Muscle layer of colon (tissue), 2 donors: ENCODE results near the gene DMAC2L.
A peak's percentile ranks its signal among the peaks of the same experiment; 100 is the strongest.
"Not testable (repeated sequence)": the region's sequence is repeated elsewhere in the genome, so short reads cannot be mapped to it uniquely, and the experiment has no call there.

Source experiments
- H3K27ac ChIP-seq: one replicate; pipeline ENCODE4 v1.7.0; 2013; ENCODE audit warnings: low read depth, mild to moderate bottlenecking, low read length, moderate library complexity
- H3K27me3 ChIP-seq, 2 donors: one replicate each; pipeline ENCODE4 v1.7.0; 2013; ENCODE audit warnings: low read length in 2 of 2, mild to moderate bottlenecking in 2 of 2; ENCODE audit not compliant: insufficient read depth in 2 of 2, control insufficient read depth in 1 of 2
- H3K36me3 ChIP-seq: one replicate; pipeline ENCODE4 v1.7.0; 2013; ENCODE audit warnings: mild to moderate bottlenecking, low read length; ENCODE audit not compliant: insufficient read depth
- H3K4me1 ChIP-seq: one replicate; pipeline ENCODE4 v1.7.0; 2013; ENCODE audit warnings: mild to moderate bottlenecking, low read length; ENCODE audit not compliant: insufficient read depth
- H3K4me3 ChIP-seq, 2 donors: one replicate each; pipeline ENCODE4 v1.7.0; 2013; ENCODE audit warnings: low read length in 2 of 2, low read depth in 1 of 2, mild to moderate bottlenecking in 1 of 2, moderate library complexity in 1 of 2
- H3K9ac ChIP-seq: one replicate; pipeline ENCODE4 v1.7.0; 2013; ENCODE audit warnings: low read length
- H3K9me3 ChIP-seq: one replicate; pipeline ENCODE4 v1.7.0; 2013; ENCODE audit warnings: mild to moderate bottlenecking, low read length
- donor health status: abdominal sarcoma.
- donor health status: Adenocarcinoma of cecum.

The DMAC2L gene

DNA sequence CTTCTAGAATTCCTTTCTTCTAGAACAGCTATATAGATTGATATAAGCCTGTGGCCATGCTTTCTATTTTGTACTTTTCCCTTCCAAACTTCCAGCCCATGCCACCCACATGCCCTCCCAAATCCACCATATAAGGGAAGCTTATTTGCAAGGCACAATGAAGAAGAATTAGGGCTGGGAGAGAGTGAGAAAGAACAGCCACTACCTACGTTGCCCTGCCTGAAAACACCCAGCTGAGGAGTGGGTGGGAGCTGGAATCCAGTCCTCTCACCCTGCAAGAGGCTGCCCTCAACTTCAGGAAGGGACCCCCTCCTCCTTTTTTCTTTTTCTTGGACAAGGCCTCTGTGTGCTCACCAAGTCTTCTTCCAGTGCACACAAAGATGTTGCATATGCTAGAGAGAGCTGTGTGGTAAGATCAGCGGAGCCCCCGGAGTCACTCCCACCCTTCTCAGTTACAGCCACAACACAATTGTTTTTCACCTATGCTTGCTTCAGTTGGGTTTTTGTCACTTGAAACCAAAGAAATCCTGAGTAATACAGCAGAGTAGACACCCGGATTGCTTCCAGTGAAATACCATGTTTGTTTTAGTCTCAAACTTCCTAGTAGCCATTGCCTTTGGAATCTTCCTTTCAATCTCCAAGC, 45.8 kb downstream of the DMAC2L start:
- Histone ChIP-seq H3K9ac (no peak overlapping the region), H3K4me3 (no peak overlapping the region), H3K4me1 (peaks cover 3% of the 10 kb centered on the region), H3K36me3 (no peaks in the 10 kb centered on the region), H3K9me3 (no peaks in the 10 kb centered on the region), H3K27ac (no peak overlapping the region), H3K27me3 (no peaks in the 10 kb centered on the region)

- no peaks in the 10 kb centered on the region for H3K36me3 ChIP-seq
- no peaks in the 10 kb centered on the region for H3K4me1 ChIP-seq
- H3K9ac ChIP-seq, result no peak overlapping the region
- H3K4me3 ChIP-seq, result no peak overlapping the region
- H3K9me3 ChIP-seq, result no peaks in the 10 kb centered on the region
- H3K27ac ChIP-seq, result no peak overlapping the region
- no peaks in the 10 kb centered on the region for H3K27me3 ChIP-seq
Measured at GRCh38 chr14:50359631-50360030, 47.5 kb downstream of the DMAC2L start.

DNA sequence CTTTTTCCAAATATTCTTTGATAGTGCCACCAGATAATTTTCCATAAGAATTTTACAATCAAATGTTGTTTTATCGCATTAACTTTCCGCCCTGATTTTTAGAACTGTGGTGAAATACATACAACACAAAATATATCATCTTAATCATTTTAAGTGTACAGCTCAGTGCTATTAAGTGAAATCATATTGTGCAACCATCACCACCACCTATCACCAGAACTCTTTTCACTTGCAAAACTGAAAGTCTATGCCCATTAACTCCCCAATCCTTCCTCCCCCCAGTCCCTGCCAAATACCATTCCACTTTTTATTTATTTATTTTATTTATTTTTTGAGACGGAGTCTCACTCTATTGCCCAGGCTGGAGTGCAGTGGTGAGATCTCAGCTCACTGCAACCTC, 48.0 kb downstream of the DMAC2L start:
- Histone ChIP-seq H3K9ac (no peak overlapping the region), H3K4me1 (no peaks in the 10 kb centered on the region), H3K27me3 (no peaks in the 10 kb centered on the region)

DNA sequence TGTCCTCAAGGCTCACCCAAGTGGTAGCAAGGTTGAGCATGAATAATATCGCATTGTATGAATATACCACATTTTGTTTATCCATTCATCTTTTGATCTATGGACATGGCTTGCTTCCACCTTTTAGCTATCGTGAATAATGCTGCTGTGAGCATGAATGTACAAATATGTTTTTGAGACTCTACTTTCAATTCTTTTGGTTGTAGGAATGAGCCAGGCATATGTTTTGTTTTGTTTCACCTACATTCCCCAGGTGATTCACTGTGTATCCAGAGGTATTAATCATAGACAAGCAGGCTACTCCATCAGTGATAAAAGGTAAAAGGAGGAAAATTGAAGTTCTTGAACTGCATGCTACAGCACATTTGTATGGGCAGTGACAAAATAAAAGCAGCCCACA, 48.7 kb downstream of the DMAC2L start:
- H3K4me1 ChIP-seq, result no peaks in the 10 kb centered on the region
- no peak overlapping the region for H3K27ac ChIP-seq
- no peaks in the 10 kb centered on the region for H3K9me3 ChIP-seq
- no peaks in the 10 kb centered on the region for H3K36me3 ChIP-seq
- no peak overlapping the region for H3K9ac ChIP-seq
- H3K4me3 ChIP-seq, result no peak overlapping the region
- no peaks in the 10 kb centered on the region for H3K27me3 ChIP-seq

More for the DNA sequence above, 48.0 kb downstream of the DMAC2L start:
- Histone ChIP-seq H3K36me3 (no peaks in the 10 kb centered on the region), H3K27ac (no peak overlapping the region), H3K9me3 (no peaks in the 10 kb centered on the region), H3K4me3 (no peak overlapping the region)

- H3K27ac ChIP-seq, H3K36me3 ChIP-seq: not testable (repeated sequence)
Measured at GRCh38 chr14:50361473-50362403, 49.6 kb downstream of the DMAC2L start.

GRCh38 chr14:50362764-50363713, 50.9 kb downstream of the DMAC2L start:
- H3K9ac ChIP-seq, result no peak overlapping the region

More at GRCh38 chr14:50361473-50362403, 49.6 kb downstream of the DMAC2L start:
- not testable (repeated sequence) for H3K27me3 ChIP-seq, H3K9ac ChIP-seq, H3K4me3 ChIP-seq, H3K9me3 ChIP-seq, H3K4me1 ChIP-seq

DNA sequence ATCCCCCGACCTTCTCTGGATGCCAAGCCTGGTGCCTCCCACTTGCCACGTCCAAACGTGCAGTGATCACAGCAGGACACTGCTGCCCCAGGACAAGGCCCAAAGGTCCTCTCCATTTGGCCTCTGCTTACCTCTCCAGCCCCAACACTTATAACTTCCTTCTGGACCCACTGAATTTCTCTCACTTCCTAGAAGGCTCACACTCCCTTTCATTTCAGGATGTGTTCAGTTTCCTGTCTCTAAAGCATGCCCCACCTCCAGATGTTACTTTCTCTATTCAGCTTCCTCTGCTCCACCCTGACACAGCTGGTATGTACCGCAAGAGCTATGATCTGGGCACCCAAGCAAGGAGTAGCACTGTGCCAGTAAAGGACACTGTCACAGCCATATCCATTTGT, 51.6 kb downstream of the DMAC2L start:
- Histone ChIP-seq H3K4me1 (no peaks in the 10 kb centered on the region), H3K9me3 (no peaks in the 10 kb centered on the region), H3K27me3 (no peaks in the 10 kb centered on the region), H3K4me3 (peak overlapping the region in 1 of 2 donors; percentile 33), H3K27ac (peak overlapping the region; percentile 59), H3K9ac (no peak overlapping the region), H3K36me3 (peaks cover 3% of the 10 kb centered on the region)

More at GRCh38 chr14:50362764-50363713, 50.9 kb downstream of the DMAC2L start:
- peak overlapping the region; percentile 59 for H3K27ac ChIP-seq
- no peaks in the 10 kb centered on the region for H3K4me1 ChIP-seq
- no peaks in the 10 kb centered on the region for H3K27me3 ChIP-seq
- peaks cover 3% of the 10 kb centered on the region for H3K36me3 ChIP-seq
- peak overlapping the region in 1 of 2 donors; percentile 33 for H3K4me3 ChIP-seq
- H3K9me3 ChIP-seq, result no peaks in the 10 kb centered on the region

DNA sequence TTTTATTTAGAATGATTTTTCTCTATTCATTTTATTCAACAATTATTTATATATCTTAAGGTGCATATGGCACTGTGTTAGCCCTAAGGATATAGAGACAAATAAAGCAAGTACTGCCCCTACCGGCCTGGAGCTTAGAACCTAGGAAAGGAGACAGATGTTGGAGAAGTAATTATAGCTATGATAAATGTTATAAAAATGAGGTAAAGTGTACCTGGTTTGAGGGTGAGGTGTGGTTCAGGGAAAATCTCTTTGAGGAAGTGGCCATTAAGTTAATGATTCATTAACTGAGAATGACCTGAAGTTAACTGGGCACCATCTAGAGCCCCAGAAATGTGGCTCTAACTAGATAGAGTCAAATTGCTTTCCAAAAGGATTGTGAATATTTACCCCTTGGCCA, 52.7 kb downstream of the DMAC2L start:
- no peak overlapping the region for H3K9ac ChIP-seq
- H3K4me3 ChIP-seq, result no peak overlapping the region
- H3K4me1 ChIP-seq, result no peaks in the 10 kb centered on the region
- peaks cover 3% of the 10 kb centered on the region for H3K36me3 ChIP-seq
- no peak overlapping the region for H3K27ac ChIP-seq
- no peaks in the 10 kb centered on the region for H3K9me3 ChIP-seq
- no peaks in the 10 kb centered on the region for H3K27me3 ChIP-seq

DNA sequence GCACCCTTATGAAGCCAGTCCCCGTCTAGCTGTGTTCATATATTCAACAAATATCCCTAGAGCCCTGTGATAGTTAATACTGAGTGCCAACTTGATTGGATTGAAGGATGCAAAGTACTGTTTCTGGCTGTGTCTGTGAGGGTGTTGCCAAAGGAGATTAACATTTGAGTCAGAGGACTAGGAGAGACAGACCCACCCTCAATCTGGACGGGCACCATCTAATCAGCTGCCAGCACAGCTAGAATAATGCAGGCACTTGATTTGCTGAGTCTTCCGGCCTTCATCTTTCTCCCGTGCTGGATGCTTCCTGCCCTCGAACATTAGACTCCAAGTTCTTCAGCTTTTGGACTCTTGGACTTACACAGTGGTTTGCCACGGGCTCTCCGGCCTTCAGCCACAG, 53.4 kb downstream of the DMAC2L start:
- not testable (repeated sequence) for H3K9ac ChIP-seq, H3K36me3 ChIP-seq, H3K4me3 ChIP-seq, H3K4me1 ChIP-seq, H3K27me3 ChIP-seq, H3K27ac ChIP-seq, H3K9me3 ChIP-seq

DNA sequence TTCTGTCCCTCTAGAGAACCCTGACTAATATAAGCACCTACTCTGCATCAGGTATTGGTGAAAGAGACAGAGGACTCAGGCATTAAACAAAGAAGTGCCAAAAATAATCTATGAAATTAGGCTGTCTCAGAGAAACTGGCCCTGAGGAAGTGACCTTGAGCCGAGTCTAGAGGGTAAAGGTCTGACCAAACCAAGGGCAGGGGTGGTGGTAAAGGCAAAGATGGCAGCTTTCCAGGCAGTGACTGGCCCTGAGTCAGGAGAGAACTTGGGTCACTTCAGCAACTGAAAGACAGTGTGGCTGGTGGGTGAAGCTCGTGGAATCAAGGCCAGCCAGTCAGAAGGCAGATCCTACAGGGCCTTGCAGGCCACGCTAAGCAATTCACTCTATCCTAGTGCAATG, 54.0 kb downstream of the DMAC2L start:
- Histone ChIP-seq H3K27ac (no peak overlapping the region), H3K4me3 (no peak overlapping the region), H3K9ac (no peak overlapping the region), H3K27me3 (no peaks in the 10 kb centered on the region), H3K9me3 (no peaks in the 10 kb centered on the region), H3K36me3 (peaks cover 3% of the 10 kb centered on the region), H3K4me1 (no peaks in the 10 kb centered on the region)

- Histone ChIP-seq H3K4me3 (no peak overlapping the region), H3K27ac (no peak overlapping the region), H3K9me3 (no peaks in the 10 kb centered on the region), H3K27me3 (no peaks in the 10 kb centered on the region), H3K4me1 (no peaks in the 10 kb centered on the region), H3K9ac (no peak overlapping the region), H3K36me3 (peaks cover 3% of the 10 kb centered on the region)
Measured at GRCh38 chr14:50366589-50366988, 54.5 kb downstream of the DMAC2L start.
